Fibroblast of lung (primary cell): ENCODE results near the gene TEX29.

ENCODE experiments used
- EZH2 ChIP-seq: IDR thresholded peaks from 2 replicates; pipeline ENCODE4 v1.5.1; 2012; ENCODE audit warnings: low read length, control low read depth, mild to moderate bottlenecking; ENCODE audit errors: missing control alignments
- TF ChIP-seq, protein P1 (sequence below), 2 donors: IDR thresholded peaks in 1 of 2; conservative IDR thresholded peaks in 1 of 2; 1 replicate in 1 of 2; 2 replicates in 1 of 2; pipeline ENCODE4 v1.5.1; 2011 to 2012; ENCODE audit warnings: low read length in 2 of 2, control low read depth in 1 of 2, inconsistent platforms in 1 of 2, low read depth in 1 of 2, mild to moderate bottlenecking in 1 of 2

DNA sequence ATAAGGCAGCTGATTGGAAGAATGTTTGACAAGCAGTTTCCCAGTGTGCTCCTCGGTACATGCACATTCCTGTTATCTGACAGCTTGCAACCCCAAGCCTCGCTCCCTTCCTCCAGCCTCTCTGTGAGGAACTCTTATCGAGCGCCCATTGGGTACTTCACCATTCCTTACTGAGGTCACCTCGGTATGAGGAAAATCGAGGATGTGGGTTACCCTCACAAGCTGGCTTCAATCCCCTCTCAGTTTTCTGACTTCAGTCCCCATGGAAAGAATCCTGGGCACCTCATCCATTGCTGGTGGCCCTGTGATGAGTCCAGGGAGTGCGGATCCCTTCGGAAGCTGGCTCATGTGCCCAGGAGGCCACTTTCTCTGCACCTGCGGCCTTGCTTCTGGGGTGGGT, 17.3 kb downstream of the TEX29 start:
- TF ChIP-seq, protein P1, sequence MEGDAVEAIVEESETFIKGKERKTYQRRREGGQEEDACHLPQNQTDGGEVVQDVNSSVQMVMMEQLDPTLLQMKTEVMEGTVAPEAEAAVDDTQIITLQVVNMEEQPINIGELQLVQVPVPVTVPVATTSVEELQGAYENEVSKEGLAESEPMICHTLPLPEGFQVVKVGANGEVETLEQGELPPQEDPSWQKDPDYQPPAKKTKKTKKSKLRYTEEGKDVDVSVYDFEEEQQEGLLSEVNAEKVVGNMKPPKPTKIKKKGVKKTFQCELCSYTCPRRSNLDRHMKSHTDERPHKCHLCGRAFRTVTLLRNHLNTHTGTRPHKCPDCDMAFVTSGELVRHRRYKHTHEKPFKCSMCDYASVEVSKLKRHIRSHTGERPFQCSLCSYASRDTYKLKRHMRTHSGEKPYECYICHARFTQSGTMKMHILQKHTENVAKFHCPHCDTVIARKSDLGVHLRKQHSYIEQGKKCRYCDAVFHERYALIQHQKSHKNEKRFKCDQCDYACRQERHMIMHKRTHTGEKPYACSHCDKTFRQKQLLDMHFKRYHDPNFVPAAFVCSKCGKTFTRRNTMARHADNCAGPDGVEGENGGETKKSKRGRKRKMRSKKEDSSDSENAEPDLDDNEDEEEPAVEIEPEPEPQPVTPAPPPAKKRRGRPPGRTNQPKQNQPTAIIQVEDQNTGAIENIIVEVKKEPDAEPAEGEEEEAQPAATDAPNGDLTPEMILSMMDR (conservative IDR thresholded peaks at IDR 0.05 in 1 of 2, IDR thresholded peaks at IDR 0.05 in 1 of 2; ENCODE audit: low read depth in 1 of 2, low read length in 2 of 2) = no peak
- TF ChIP-seq EZH2 = no peak
